Nephron progenitor cell (in vitro differentiated cells): ENCODE data around the gene ZCCHC13.

Experiments
- DNase-seq: peaks from one replicate; pipeline ENCODE4 v3.0.0; 2021
- H3K27ac Mint-ChIP-seq: 2 replicates; pipeline ENCODE4 v1.8.0; 2021; ENCODE audit warnings: mild to moderate bottlenecking, moderate library complexity, mixed read lengths
- H3K27me3 Mint-ChIP-seq: 2 replicates; pipeline ENCODE4 v1.8.0; 2021; ENCODE audit warnings: mild to moderate bottlenecking, low read depth, mixed read lengths; ENCODE audit not compliant: poor library complexity
- H3K36me3 Mint-ChIP-seq: 2 replicates; pipeline ENCODE4 v1.8.0; 2021; ENCODE audit warnings: low read depth, mixed read lengths
- H3K4me1 Mint-ChIP-seq: 2 replicates; pipeline ENCODE4 v1.8.0; 2021; ENCODE audit warnings: mixed read lengths
- H3K4me3 Mint-ChIP-seq: 2 replicates; pipeline ENCODE4 v1.8.0; 2021; ENCODE audit warnings: mild to moderate bottlenecking, moderate library complexity, mixed read lengths
- H3K9me3 Mint-ChIP-seq: 2 replicates; pipeline ENCODE4 v1.8.0; 2021; ENCODE audit warnings: mild to moderate bottlenecking, moderate library complexity, mixed read lengths
- TF ChIP-seq, protein P1 (sequence below): fragments of 200-600 bp; sonication (generic); IDR thresholded peaks from 2 replicates; pipeline ENCODE4 v1.5.0; 2021; ENCODE audit warnings: antibody characterized with exemption

Gene ZCCHC13

GRCh38 chrX:74274516-74274915, 29.5 kb upstream of the ZCCHC13 start:
- peaks cover 2% of the 10 kb centered on the region for H3K27me3 Mint-ChIP-seq
- H3K36me3 Mint-ChIP-seq, result peaks cover 68% of the 10 kb centered on the region
- TF ChIP-seq, protein P1, sequence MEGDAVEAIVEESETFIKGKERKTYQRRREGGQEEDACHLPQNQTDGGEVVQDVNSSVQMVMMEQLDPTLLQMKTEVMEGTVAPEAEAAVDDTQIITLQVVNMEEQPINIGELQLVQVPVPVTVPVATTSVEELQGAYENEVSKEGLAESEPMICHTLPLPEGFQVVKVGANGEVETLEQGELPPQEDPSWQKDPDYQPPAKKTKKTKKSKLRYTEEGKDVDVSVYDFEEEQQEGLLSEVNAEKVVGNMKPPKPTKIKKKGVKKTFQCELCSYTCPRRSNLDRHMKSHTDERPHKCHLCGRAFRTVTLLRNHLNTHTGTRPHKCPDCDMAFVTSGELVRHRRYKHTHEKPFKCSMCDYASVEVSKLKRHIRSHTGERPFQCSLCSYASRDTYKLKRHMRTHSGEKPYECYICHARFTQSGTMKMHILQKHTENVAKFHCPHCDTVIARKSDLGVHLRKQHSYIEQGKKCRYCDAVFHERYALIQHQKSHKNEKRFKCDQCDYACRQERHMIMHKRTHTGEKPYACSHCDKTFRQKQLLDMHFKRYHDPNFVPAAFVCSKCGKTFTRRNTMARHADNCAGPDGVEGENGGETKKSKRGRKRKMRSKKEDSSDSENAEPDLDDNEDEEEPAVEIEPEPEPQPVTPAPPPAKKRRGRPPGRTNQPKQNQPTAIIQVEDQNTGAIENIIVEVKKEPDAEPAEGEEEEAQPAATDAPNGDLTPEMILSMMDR, result no peak
- peaks cover 9% of the 10 kb centered on the region for H3K4me1 Mint-ChIP-seq
- H3K9me3 Mint-ChIP-seq, result no peaks in the 10 kb centered on the region
- H3K27ac Mint-ChIP-seq, result no peak overlapping the region
- DNase-seq, result no peak
- no peak overlapping the region for H3K4me3 Mint-ChIP-seq

DNA sequence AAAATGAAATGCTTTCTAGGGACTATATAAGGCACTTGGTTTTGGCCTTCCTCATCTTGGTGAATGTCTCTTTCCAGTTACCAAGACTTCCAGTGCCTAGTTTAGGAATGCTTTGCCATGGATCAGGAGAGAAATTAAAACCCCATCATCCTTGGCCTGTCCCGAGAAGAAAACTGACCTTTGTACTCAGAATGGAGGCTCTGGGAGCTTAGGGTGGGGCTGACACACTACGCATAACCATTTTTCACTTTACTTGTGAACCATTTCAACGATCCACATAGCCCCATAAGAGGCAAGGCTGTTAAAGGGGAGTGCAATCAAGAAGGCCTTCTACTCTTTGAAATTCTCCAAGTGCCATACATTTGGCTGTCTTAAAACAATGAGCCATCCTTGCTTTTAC, 26.7 kb upstream of the ZCCHC13 start:
- TF ChIP-seq, protein P1, result no peak
- no peaks in the 10 kb centered on the region for H3K4me1 Mint-ChIP-seq
- peaks cover 66% of the 10 kb centered on the region for H3K36me3 Mint-ChIP-seq
- no peak for DNase-seq
- no peak overlapping the region for H3K4me3 Mint-ChIP-seq
- peaks cover 2% of the 10 kb centered on the region for H3K27me3 Mint-ChIP-seq
- no peaks in the 10 kb centered on the region for H3K9me3 Mint-ChIP-seq
- no peak overlapping the region for H3K27ac Mint-ChIP-seq

GRCh38 chrX:74277846-74278245, 26.1 kb upstream of the ZCCHC13 start:
- no peak for DNase-seq
- no peaks in the 10 kb centered on the region for H3K9me3 Mint-ChIP-seq
- H3K4me1 Mint-ChIP-seq, result no peaks in the 10 kb centered on the region
- no peak overlapping the region for H3K4me3 Mint-ChIP-seq
- TF ChIP-seq, protein P1, result no peak
- no peak overlapping the region for H3K27ac Mint-ChIP-seq
- H3K36me3 Mint-ChIP-seq, result peaks cover 66% of the 10 kb centered on the region
- H3K27me3 Mint-ChIP-seq, result peaks cover 2% of the 10 kb centered on the region

GRCh38 chrX:74280759-74281158, 23.2 kb upstream of the ZCCHC13 start:
- Mint-ChIP-seq H3K4me3 (no peak overlapping the region), H3K27ac (no peak overlapping the region), H3K36me3 (peaks cover 53% of the 10 kb centered on the region), H3K4me1 (peaks cover 7% of the 10 kb centered on the region), H3K27me3 (peaks cover 2% of the 10 kb centered on the region), H3K9me3 (no peaks in the 10 kb centered on the region)
- TF ChIP-seq, protein P1, result no peak
- no peak for DNase-seq

- H3K4me1 Mint-ChIP-seq, result peaks cover 19% of the 10 kb centered on the region
- H3K27me3 Mint-ChIP-seq, result no peaks in the 10 kb centered on the region
- peaks cover 50% of the 10 kb centered on the region for H3K36me3 Mint-ChIP-seq
- no peak for DNase-seq
- H3K4me3 Mint-ChIP-seq, result no peak overlapping the region
- TF ChIP-seq, protein P1, result no peak
- H3K9me3 Mint-ChIP-seq, result no peaks in the 10 kb centered on the region
- H3K27ac Mint-ChIP-seq, result no peak overlapping the region
Measured at GRCh38 chrX:74284391-74284952, 19.5 kb upstream of the ZCCHC13 start.
